Activated CD4-positive, alpha-beta T cell treated with anti-CD3 and anti-CD28 coated beads for 36 hours (primary cell): Measurements from ENCODE around the gene SLC34A3. TPM values are rescaled to one million over a fixed set of nuclear protein-coding genes. Genes with fewer than 3 reads are reported as not detected.
A peak's percentile ranks its signal among the peaks of the same experiment; 100 is the strongest.

Source experiments
- ATAC-seq: fragments of 200-7000 bp; cut with Tn5 transposase; one replicate; pipeline ENCODE4 v1.10.0; 2021; ENCODE audit warnings: mild to moderate bottlenecking, moderate library complexity
- CTCF ChIA-PET: fragments of 350-600 bp; sonication (Branson Sonifier 250); formaldehyde crosslinking; loops from one replicate; lab custom pipeline; 2021; ENCODE audit warnings: antibody characterized with exemption; lab: Charles Lee
- POLR2A ChIA-PET: fragments of 350-600 bp; sonication (Branson Sonifier 250); formaldehyde crosslinking; loops from one replicate; lab custom pipeline; 2021; ENCODE audit warnings: antibody characterized with exemption, inconsistent platforms; lab: Charles Lee
- DNase-seq: peaks from one replicate; pipeline ENCODE4 v3.0.0-alpha.2; 2020
- H3K27ac Mint-ChIP-seq: one replicate; pipeline ENCODE4 v1.8.0; 2021; ENCODE audit warnings: mixed read lengths
- H3K27me3 Mint-ChIP-seq: one replicate; pipeline ENCODE4 v1.8.0; 2021; ENCODE audit warnings: mixed read lengths
- H3K36me3 Mint-ChIP-seq: one replicate; pipeline ENCODE4 v1.8.0; 2021; ENCODE audit warnings: low read depth, mixed read lengths
- H3K4me1 Mint-ChIP-seq: one replicate; pipeline ENCODE4 v1.8.0; 2021; ENCODE audit warnings: mixed read lengths
- H3K4me3 Mint-ChIP-seq: one replicate; pipeline ENCODE4 v1.8.0; 2021; ENCODE audit warnings: mild to moderate bottlenecking, moderate library complexity, mixed read lengths
- H3K9me3 Mint-ChIP-seq: one replicate; pipeline ENCODE4 v1.8.0; 2021; ENCODE audit warnings: low read depth, mixed read lengths
- intact Hi-C, 2 experiments: fragments of 100-400 bp; cut with DNase I in 1 of 2; cut with micrococcal nuclease in 1 of 2; formaldehyde crosslinking; loops; one replicate each; pipeline versions ENCODE4 v1.14.2 to v1.15.1; 2022 to 2024; cut with DNase I, micrococcal nuclease
- total RNA-seq, 2 experiments: library from RNA; stranded (reverse); gene quantifications; one replicate each; pipeline ENCODE4 v1.2.3, GENCODE V29; 2021

SLC34A3 gene
- total RNA-seq, 2 experiments from 2014 or later, result not detected

DNA sequence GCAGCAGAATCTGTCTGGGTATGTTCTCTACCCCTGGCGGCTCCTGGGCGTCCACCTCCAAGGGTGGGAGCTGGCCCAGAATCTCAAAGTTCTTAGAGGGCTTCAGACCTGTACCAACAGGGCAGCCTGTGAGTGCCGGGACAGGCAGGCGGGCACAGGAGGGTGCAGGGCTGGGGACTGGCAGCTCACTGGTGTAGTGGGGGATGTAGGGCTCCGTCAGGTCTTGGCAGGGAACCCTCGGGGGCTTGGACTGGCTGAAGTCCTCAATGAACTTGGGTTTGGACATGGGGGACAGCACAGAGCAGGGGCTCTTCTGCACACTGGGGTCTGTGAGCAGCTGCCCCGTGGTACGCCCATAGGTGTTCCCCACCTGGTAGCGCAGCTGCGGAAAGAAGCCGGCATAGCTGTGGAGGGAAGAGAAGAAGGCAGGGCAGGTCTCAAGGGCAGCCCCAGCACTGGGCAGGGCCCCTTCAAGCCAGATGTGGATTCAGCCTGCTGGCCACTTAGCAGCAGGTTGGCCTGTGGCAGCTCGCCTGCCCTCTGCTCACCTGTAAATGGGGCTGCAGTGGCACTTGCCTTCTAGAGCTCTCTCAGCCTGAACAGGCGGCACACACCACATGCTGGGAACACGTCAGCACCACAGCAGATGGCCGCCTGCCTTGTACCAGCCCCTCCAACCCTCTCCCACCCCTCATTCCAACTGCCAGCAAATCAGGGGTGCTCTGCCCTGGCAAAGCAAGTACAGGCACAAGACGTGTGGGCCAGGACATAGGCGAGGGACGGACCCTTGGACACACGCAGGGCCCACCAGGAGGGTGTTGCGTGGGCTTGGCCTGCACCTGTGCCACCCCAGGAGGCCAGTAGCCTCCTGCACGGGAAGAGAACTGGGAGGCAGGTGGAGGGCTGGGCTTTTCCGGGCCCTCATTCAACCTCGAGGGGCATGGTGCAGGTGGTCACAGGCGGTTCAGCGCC, 15.0 kb downstream of the SLC34A3 start:
- Mint-ChIP-seq H3K4me1 (peaks cover 16% of the 10 kb centered on the region), H3K27ac (no peak overlapping the region), H3K27me3 (no peaks in the 10 kb centered on the region), H3K9me3 (no peaks in the 10 kb centered on the region), H3K36me3 (peaks cover 27% of the 10 kb centered on the region), H3K4me3 (no peak overlapping the region)
- CTCF ChIA-PET, result interaction anchor here (0.7 kb wide), 1 partner anchor 41 kb away, joined by 3 read pairs; no protein-coding TSS in a partner anchor
- no peak for ATAC-seq
- POLR2A ChIA-PET, result interaction anchor here (1.1 to 3.6 kb wide), 2 partner anchors 8 to 10 kb away, joined by 5 to 31 read pairs; partner anchors contain the start of gene NELFB
- intact Hi-C loops, result no loop called here
- DNase-seq, result no peak

DNA sequence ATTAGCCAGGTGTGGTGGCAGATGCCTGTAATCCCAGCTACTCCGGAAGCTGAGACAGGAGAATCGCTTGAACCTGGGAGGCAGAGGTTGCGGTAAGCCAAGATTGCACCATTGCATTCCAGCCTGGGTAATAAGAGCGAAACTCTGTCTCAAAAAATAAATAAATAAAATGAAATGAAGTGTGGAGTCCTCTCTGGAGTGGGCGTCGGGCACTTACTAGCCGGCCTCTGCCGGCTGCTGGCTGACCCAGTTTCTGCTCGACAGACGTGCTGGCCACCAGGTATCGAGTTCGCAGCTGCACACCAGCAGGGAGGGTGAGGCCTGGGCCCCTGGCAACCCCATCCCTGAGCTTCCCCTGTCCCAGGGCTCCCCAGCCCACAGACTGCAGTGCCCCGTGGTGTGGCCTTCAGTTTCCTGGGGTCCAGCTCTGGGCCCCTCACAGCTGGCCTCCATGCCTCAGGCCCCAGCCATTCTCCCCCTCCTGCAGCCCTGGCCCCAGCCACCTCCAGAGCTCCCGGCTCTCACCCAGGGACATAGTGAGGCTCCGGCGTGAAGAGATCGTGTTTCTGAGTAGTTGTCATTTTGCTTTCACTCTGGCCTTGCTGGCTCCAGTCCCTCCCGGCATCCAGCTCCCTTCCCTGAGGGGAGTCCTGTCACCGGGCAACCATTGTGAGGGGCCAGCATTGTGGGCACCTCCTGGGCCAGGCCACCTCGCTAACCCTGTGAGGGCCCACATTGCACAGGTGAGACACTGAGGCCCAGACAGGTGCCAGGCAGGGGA, 16.6 kb downstream of the SLC34A3 start:
- Mint-ChIP-seq H3K27ac (no peak overlapping the region), H3K27me3 (no peaks in the 10 kb centered on the region), H3K4me3 (no peak overlapping the region), H3K36me3 (peaks cover 18% of the 10 kb centered on the region), H3K4me1 (peaks cover 12% of the 10 kb centered on the region), H3K9me3 (no peaks in the 10 kb centered on the region)
- POLR2A ChIA-PET, result no interaction called here
- DNase-seq (no peak), ATAC-seq (no peak)
- intact Hi-C loops, result no loop called here
- CTCF ChIA-PET, result no interaction called here

GRCh38 chr9:137247916-137248175, 17.1 kb downstream of the SLC34A3 start:
- Mint-ChIP-seq H3K27me3 (no peaks in the 10 kb centered on the region), H3K36me3 (peaks cover 13% of the 10 kb centered on the region)
- intact Hi-C loops, result no loop called here

GRCh38 chr9:137250329-137251193, 19.9 kb downstream of the SLC34A3 start:
- POLR2A ChIA-PET, result no interaction called here
- CTCF ChIA-PET, result no interaction called here
- no peaks in the 10 kb centered on the region for H3K9me3 Mint-ChIP-seq
- no peaks in the 10 kb centered on the region for H3K36me3 Mint-ChIP-seq
- intact Hi-C loops, result no loop called here
- ATAC-seq (no peak), DNase-seq (no peak)
- H3K4me1 Mint-ChIP-seq, result peaks cover 5% of the 10 kb centered on the region
- no peaks in the 10 kb centered on the region for H3K27me3 Mint-ChIP-seq
- no peak overlapping the region for H3K27ac Mint-ChIP-seq
- H3K4me3 Mint-ChIP-seq, result no peak overlapping the region

More at GRCh38 chr9:137247916-137248175, 17.1 kb downstream of the SLC34A3 start:
- Mint-ChIP-seq H3K4me3 (no peak overlapping the region), H3K9me3 (no peaks in the 10 kb centered on the region), H3K4me1 (peaks cover 7% of the 10 kb centered on the region), H3K27ac (no peak overlapping the region)
- CTCF ChIA-PET, result no interaction called here
- DNase-seq (no peak), ATAC-seq (no peak)
- POLR2A ChIA-PET, result no interaction called here

GRCh38 chr9:137251194-137251461, 20.4 kb downstream of the SLC34A3 start, which contains the start of gene STPG3:
TSS of gene STPG3 (plus strand) at chr9:137251286. CDS start at chr9:137251287, 1 bp downstream.
- H3K9me3 Mint-ChIP-seq, result no peaks in the 10 kb centered on the region
- CTCF ChIA-PET, result no interaction called here
- no peak within 1 kb of the TSS for H3K4me3 Mint-ChIP-seq
- no peak for DNase-seq
- H3K36me3 Mint-ChIP-seq, result no peaks in the 10 kb centered on the region
- H3K27ac Mint-ChIP-seq, result no peak within 1 kb of the TSS
- no peak for ATAC-seq
- intact Hi-C loops, result no loop called here
- H3K27me3 Mint-ChIP-seq, result no peaks in the 10 kb centered on the region
- peaks cover 7% of the 10 kb centered on the region for H3K4me1 Mint-ChIP-seq
- POLR2A ChIA-PET, result no interaction called here

DNA sequence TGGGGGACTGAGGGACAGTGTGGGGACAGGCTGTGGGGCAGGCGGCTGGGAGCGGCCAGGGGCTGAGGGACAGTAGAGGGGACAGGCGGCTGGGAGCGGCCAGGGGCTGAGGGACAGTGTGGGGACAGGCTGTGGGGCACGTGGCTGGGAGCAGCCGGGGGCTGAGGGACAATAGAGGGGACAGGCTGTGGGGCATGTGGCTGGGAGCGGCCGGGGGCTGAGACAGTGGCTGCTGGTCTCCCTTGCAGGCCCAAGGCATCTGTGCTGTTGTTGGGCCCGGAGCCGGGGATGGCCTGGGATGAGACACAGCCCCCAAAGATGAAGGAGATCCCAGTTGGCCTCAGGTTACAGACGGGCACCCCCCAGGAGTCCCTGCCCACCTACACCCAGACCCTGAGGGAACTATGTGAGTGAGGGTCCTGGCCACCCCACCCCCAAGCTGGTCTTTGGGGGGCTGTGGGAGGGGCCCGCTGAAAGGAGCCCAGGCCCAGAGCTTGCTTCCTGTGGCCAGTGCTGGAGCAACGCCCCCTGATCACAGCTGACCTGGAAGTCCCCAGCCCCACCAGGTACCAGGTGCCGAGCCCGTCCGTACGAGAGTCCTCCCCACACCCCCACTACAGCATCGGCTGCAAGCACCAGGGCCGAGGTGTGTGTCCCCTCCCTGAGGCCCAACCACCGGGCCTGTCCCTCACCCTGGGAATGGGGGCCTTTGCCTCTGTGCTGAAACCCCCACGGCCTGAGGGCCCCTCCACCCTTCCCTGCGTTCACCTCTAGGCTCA, 21.0 kb downstream of the SLC34A3 start:
- POLR2A ChIA-PET, result interaction anchor here (0.6 kb wide), 1 partner anchor 436 kb away, joined by 4 read pairs; no protein-coding TSS in a partner anchor

GRCh38 chr9:137252555-137253506, 22.1 kb downstream of the SLC34A3 start:
- H3K27me3 Mint-ChIP-seq, result no peaks in the 10 kb centered on the region
- no peaks in the 10 kb centered on the region for H3K9me3 Mint-ChIP-seq
- ChIA-PET POLR2A (interaction anchor here (0.6 to 3.2 kb wide), 3 partner anchors 9 to 437 kb away, joined by 4 to 31 read pairs (median 13); partner anchors contain the start of gene TUBB4B), CTCF (no interaction called here)
- DNase-seq, result no peak
- H3K4me3 Mint-ChIP-seq, result no peak overlapping the region
- H3K36me3 Mint-ChIP-seq, result peaks cover 9% of the 10 kb centered on the region
- H3K4me1 Mint-ChIP-seq, result peaks cover 18% of the 10 kb centered on the region
- H3K27ac Mint-ChIP-seq, result no peak overlapping the region
- intact Hi-C loops, result no loop called here
- ATAC-seq, result no peak

More for the DNA sequence above, 21.0 kb downstream of the SLC34A3 start:
- DNase-seq (no peak), ATAC-seq (no peak)
- H3K27me3 Mint-ChIP-seq, result no peaks in the 10 kb centered on the region
- peaks cover 3% of the 10 kb centered on the region for H3K36me3 Mint-ChIP-seq
- no peak overlapping the region for H3K4me3 Mint-ChIP-seq
- peaks cover 12% of the 10 kb centered on the region for H3K4me1 Mint-ChIP-seq
- no peak overlapping the region for H3K27ac Mint-ChIP-seq
- intact Hi-C loops, result no loop called here
- no peaks in the 10 kb centered on the region for H3K9me3 Mint-ChIP-seq
- CTCF ChIA-PET, result no interaction called here

- POLR2A ChIA-PET, result interaction anchor here (1.2 to 3.2 kb wide), 4 partner anchors 10 to 50 kb away, joined by 3 to 31 read pairs (median 9); partner anchors contain the start of gene TUBB4B
- H3K36me3 Mint-ChIP-seq, result peaks cover 9% of the 10 kb centered on the region
- DNase-seq (no peak), ATAC-seq (no peak)
- peak overlapping the region; percentile 87 for H3K4me3 Mint-ChIP-seq
- peak overlapping the region; percentile 47 for H3K27ac Mint-ChIP-seq
- intact Hi-C loops, result loop anchor here in 1 of 2 experiments (2.0 kb wide), 1 partner anchor 771 kb away; the partner anchor contains the start of gene SEC16A
- CTCF ChIA-PET, result interaction anchor here (0.9 to 1.5 kb wide), 4 partner anchors 12 to 169 kb away, joined by 3 to 6 read pairs (median 5); partner anchors contain the start of genes EXD3, NOXA1 and TPRN
- no peaks in the 10 kb centered on the region for H3K27me3 Mint-ChIP-seq
- no peaks in the 10 kb centered on the region for H3K9me3 Mint-ChIP-seq
- peaks cover 18% of the 10 kb centered on the region for H3K4me1 Mint-ChIP-seq
Observed at GRCh38 chr9:137253717-137254623, 23.3 kb downstream of the SLC34A3 start.
